NCI-H2227 (cell line): ENCODE data around the gene OR52B4.
A peak's percentile ranks its signal among the peaks of the same experiment; 100 is the strongest.
"Not testable (repeated sequence)": the region's sequence is repeated elsewhere in the genome, so short reads cannot be mapped to it uniquely, and the experiment has no call there.

Experiments
- DNase-seq: peaks from one replicate; lab custom pipeline; 2025; ENCODE audit not compliant: unreplicated experiment; lab: John Stamatoyannopoulos, UW

The OR52B4 gene

GRCh38 chr11:4368286-4368685, at the start of gene OR52B4:
OR52B4 (minus strand) TSS chr11:4368386; CDS start chr11:4368295, 91 bp downstream.
- DNase-seq, result no peak

- no peak for DNase-seq
Observed at GRCh38 chr11:4416816-4417215, 48.6 kb upstream of the OR52B4 start.

GRCh38 chr11:4416306-4416705, 48.1 kb upstream of the OR52B4 start:
- DNase-seq, result no peak

- not testable (repeated sequence) for DNase-seq
Observed at GRCh38 chr11:4406206-4406605, 38.0 kb upstream of the OR52B4 start.

GRCh38 chr11:4393858-4394223, 25.7 kb upstream of the OR52B4 start:
- no peak for DNase-seq

- DNase-seq, result peak; percentile 83
Observed at GRCh38 chr11:4393209-4393857, 25.1 kb upstream of the OR52B4 start, which contains the start of gene TRIM21. TRIM21 (minus strand) TSS chr11:4393702; CDS start chr11:4390409, 3,293 bp downstream.

- no peak for DNase-seq
Observed at GRCh38 chr11:4388221-4388620, 20.0 kb upstream of the OR52B4 start.

GRCh38 chr11:4385978-4386740, 18.0 kb upstream of the OR52B4 start:
- DNase-seq, result no peak

- DNase-seq, result no peak
Observed at GRCh38 chr11:4381901-4382300, 13.7 kb upstream of the OR52B4 start.

GRCh38 chr11:4375431-4376140, 7.4 kb upstream of the OR52B4 start:
- DNase-seq, result no peak

- DNase-seq, result no peak
Observed at GRCh38 chr11:4370166-4370565, 2.0 kb upstream of the OR52B4 start.

- not testable (repeated sequence) for DNase-seq
Observed at GRCh38 chr11:4348142-4348541, 20.0 kb downstream of the OR52B4 start.

- DNase-seq, result not testable (repeated sequence)
Observed at GRCh38 chr11:4345366-4345765, 22.8 kb downstream of the OR52B4 start.

- DNase-seq, result not testable (repeated sequence)
Observed at GRCh38 chr11:4334356-4334755, 33.8 kb downstream of the OR52B4 start.
